GM23338 (cell line): ENCODE results near the gene OBSL1. TPM values are rescaled to one million over a fixed set of nuclear protein-coding genes. Genes with fewer than 3 reads are reported as not detected.

Experiments
- ATAC-seq: fragments of 200-7000 bp; cut with Tn5 transposase; 3 replicates; pipeline ENCODE4 v1.9.1; 2020
- DNase-seq: peaks from one replicate; pipeline ENCODE4 v3.0.0-alpha.2; 2015; ENCODE audit warnings: low spot score
- H2AFZ ChIP-seq: fragments of 200-600 bp; sonication (generic); 2 replicates; pipeline ENCODE4 v1.8.0; 2016; ENCODE audit warnings: antibody characterized with exemption, mild to moderate bottlenecking, moderate library complexity
- H3F3A ChIP-seq: fragments of 200-600 bp; sonication (generic); replicated peaks from 2 replicates; pipeline ENCODE4 v1.8.0; 2017; ENCODE audit warnings: antibody characterized with exemption, mixed run types, low read depth
- H3K27ac ChIP-seq: fragments of 200-600 bp; sonication (generic); 2 replicates; pipeline ENCODE4 v1.6.1; 2016; ENCODE audit warnings: low read depth
- H3K27me3 ChIP-seq: fragments of 200-600 bp; sonication (generic); 2 replicates; pipeline ENCODE4 v1.8.0; 2016; ENCODE audit warnings: mild to moderate bottlenecking, mixed run types, moderate library complexity; ENCODE audit not compliant: insufficient read depth
- H3K36me3 ChIP-seq: fragments of 200-600 bp; sonication (generic); 2 replicates; pipeline ENCODE4 v1.8.0; 2016; ENCODE audit warnings: mild to moderate bottlenecking; ENCODE audit not compliant: insufficient read depth
- H3K4me1 ChIP-seq: fragments of 200-600 bp; sonication (generic); 2 replicates; pipeline ENCODE4 v1.8.0; 2016; ENCODE audit warnings: mild to moderate bottlenecking, moderate library complexity; ENCODE audit not compliant: insufficient read depth
- H3K4me2 ChIP-seq: fragments of 200-600 bp; sonication (generic); 2 replicates; pipeline ENCODE4 v1.7.1; 2017; ENCODE audit warnings: mixed run types
- H3K4me3 ChIP-seq: fragments of 200-600 bp; sonication (generic); 2 replicates; pipeline ENCODE4 v1.6.1; 2016; ENCODE audit warnings: mixed run types
- H3K79me2 ChIP-seq: fragments of 200-600 bp; sonication (generic); replicated peaks from 2 replicates; pipeline ENCODE4 v1.8.0; 2017; ENCODE audit warnings: mild to moderate bottlenecking; ENCODE audit not compliant: insufficient read depth
- H3K9me2 ChIP-seq: fragments of 200-600 bp; sonication (generic); 2 replicates; pipeline ENCODE4 v1.8.0; 2017; ENCODE audit not compliant: insufficient read depth
- H4K20me1 ChIP-seq: fragments of 200-600 bp; sonication (generic); replicated peaks from 2 replicates; pipeline ENCODE4 v1.8.0; 2017; ENCODE audit warnings: mild to moderate bottlenecking; ENCODE audit not compliant: insufficient read depth
- H3K27ac Mint-ChIP-seq: 2 replicates; pipeline ENCODE4 v1.8.0; 2020; ENCODE audit warnings: inconsistent platforms, mild to moderate bottlenecking, moderate library complexity, mixed read lengths
- H3K27me3 Mint-ChIP-seq: 3 replicates; pipeline ENCODE4 v1.8.0; 2022; ENCODE audit warnings: low read depth, mild to moderate bottlenecking, moderate library complexity, mixed read lengths, inconsistent platforms; ENCODE audit not compliant: insufficient read depth, poor library complexity
- H3K36me3 Mint-ChIP-seq: 3 replicates; pipeline ENCODE4 v1.8.0; 2021; ENCODE audit warnings: low read depth, mild to moderate bottlenecking, inconsistent platforms, moderate library complexity, mixed read lengths
- H3K4me1 Mint-ChIP-seq: 3 replicates; pipeline ENCODE4 v1.8.0; 2020; ENCODE audit warnings: mild to moderate bottlenecking, inconsistent platforms, mixed read lengths
- H3K4me3 Mint-ChIP-seq: 3 replicates; pipeline ENCODE4 v1.8.0; 2021; ENCODE audit warnings: moderate library complexity, mild to moderate bottlenecking, inconsistent platforms, mixed read lengths
- H3K9me3 Mint-ChIP-seq: 3 replicates; pipeline ENCODE4 v1.8.0; 2020; ENCODE audit warnings: moderate library complexity, mild to moderate bottlenecking, inconsistent platforms, mixed read lengths
- CREB1 ChIP-seq: fragments of 250-450 bp; sonication (Bioruptor Pico); IDR thresholded peaks from 2 replicates; pipeline ENCODE4 v1.5.0; 2020; ENCODE audit warnings: low read depth, mild to moderate bottlenecking, moderate library complexity
- CTCF ChIP-seq, 2 experiments: fragments of 200-600 bp in 1 of 2; sonication (generic) in 1 of 2; conservative IDR thresholded peaks; 2 replicates each; pipeline versions ENCODE4 v1.5.1 to v1.6.1; 2016 to 2017; ENCODE audit warnings: antibody characterized with exemption in 2 of 2, low read depth in 2 of 2, mild to moderate bottlenecking in 2 of 2, moderate library complexity in 1 of 2
- EZH2 ChIP-seq: fragments of 200-600 bp; sonication (generic); IDR thresholded peaks from one replicate; pipeline ENCODE4 v1.8.0; 2017; ENCODE audit warnings: antibody characterized with exemption, mild to moderate bottlenecking, low read depth; ENCODE audit not compliant: unreplicated experiment
- JUNB ChIP-seq: IDR thresholded peaks from one replicate; pipeline ENCODE4 v1.6.1; 2016; ENCODE audit warnings: antibody characterized with exemption; ENCODE audit not compliant: unreplicated experiment
- REST ChIP-seq: IDR thresholded peaks from one replicate; pipeline ENCODE4 v1.6.1; 2018; ENCODE audit warnings: antibody characterized with exemption; ENCODE audit not compliant: unreplicated experiment
- STAT1 ChIP-seq: IDR thresholded peaks from one replicate; pipeline ENCODE4 v1.6.1; 2016; ENCODE audit warnings: antibody characterized with exemption; ENCODE audit not compliant: unreplicated experiment
- ZNF114 ChIP-seq: fragments of 250-450 bp; sonication (Bioruptor Pico); IDR thresholded peaks from 2 replicates; pipeline ENCODE4 v1.5.0; 2020; ENCODE audit warnings: mild to moderate bottlenecking, moderate library complexity
- ZNF331 ChIP-seq: fragments of 250-450 bp; sonication (Bioruptor Pico); IDR thresholded peaks from 2 replicates; pipeline ENCODE4 v1.5.0; 2020; ENCODE audit warnings: low read depth, mild to moderate bottlenecking, moderate library complexity
- polyA plus RNA-seq: library from polyadenylated mRNA; unstranded; fragments of >200 nt; fragmentation: Nextera tagmentation; extraction: Ambion mirVana; gene quantifications from 2 replicates; pipeline ENCODE4 v1.2.1, GENCODE V29; 2016
- total RNA-seq: library from RNA; depleted of rRNA; stranded (reverse); fragments of >200 nt; shearing (Covaris generic); gene quantifications from 2 replicates; pipeline ENCODE4 v1.2.3, GENCODE V29; 2014
- TF ChIP-seq, protein P1 (sequence below): IDR thresholded peaks from 2 replicates; pipeline ENCODE4 v1.6.1; 2016; ENCODE audit warnings: antibody characterized with exemption

Gene OBSL1
- total and polyA plus RNA-seq, 2 experiments from 2014 or later: 94.9 to 207 TPM

- H3K27me3 ChIP-seq: peaks cover 7% of the 10 kb centered on the region
- no peak overlapping the region for H3K27ac ChIP-seq
- H4K20me1 ChIP-seq: no peaks in the 10 kb centered on the region
- DNase-seq (no peak), ATAC-seq (no peak)
- peaks cover 50% of the 10 kb centered on the region for H3K4me1 Mint-ChIP-seq
- H3F3A ChIP-seq: peaks cover 7% of the 10 kb centered on the region; the same call in 1 of the 2 replicates
- H3K27ac Mint-ChIP-seq: no peak overlapping the region
- H3K4me2 ChIP-seq: no peak overlapping the region
- no peak overlapping the region for H3K4me3 Mint-ChIP-seq
- H3K9me3 Mint-ChIP-seq: no peaks in the 10 kb centered on the region
- H3K4me1 ChIP-seq: peaks cover 43% of the 10 kb centered on the region
- H3K27me3 Mint-ChIP-seq: peaks cover 22% of the 10 kb centered on the region
- H3K9me2 ChIP-seq: 0 out of 2 replicates have a peak, but pooled peaks cover 4% of the 10 kb centered on the region
- TF ChIP-seq CTCF (conservative IDR thresholded peaks at IDR 0.05; ENCODE audit: low read depth in 2 of 2) (no peak), JUNB (no peak), ZNF114 (CRISPR knock-in tag) (no peak), EZH2 (no peak), CREB1 (CRISPR knock-in tag) (no peak), ZNF331 (CRISPR knock-in tag) (no peak), REST (no peak), STAT1 (no peak)
- TF ChIP-seq, protein P1, sequence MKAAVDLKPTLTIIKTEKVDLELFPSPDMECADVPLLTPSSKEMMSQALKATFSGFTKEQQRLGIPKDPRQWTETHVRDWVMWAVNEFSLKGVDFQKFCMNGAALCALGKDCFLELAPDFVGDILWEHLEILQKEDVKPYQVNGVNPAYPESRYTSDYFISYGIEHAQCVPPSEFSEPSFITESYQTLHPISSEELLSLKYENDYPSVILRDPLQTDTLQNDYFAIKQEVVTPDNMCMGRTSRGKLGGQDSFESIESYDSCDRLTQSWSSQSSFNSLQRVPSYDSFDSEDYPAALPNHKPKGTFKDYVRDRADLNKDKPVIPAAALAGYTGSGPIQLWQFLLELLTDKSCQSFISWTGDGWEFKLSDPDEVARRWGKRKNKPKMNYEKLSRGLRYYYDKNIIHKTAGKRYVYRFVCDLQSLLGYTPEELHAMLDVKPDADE: no peak
- H2AFZ ChIP-seq: no peak overlapping the region
- H3K36me3 Mint-ChIP-seq: peaks cover 6% of the 10 kb centered on the region
- H3K79me2 ChIP-seq: 0 out of 2 replicates have a peak, but pooled peaks cover 3% of the 10 kb centered on the region
- no peaks in the 10 kb centered on the region for H3K36me3 ChIP-seq
- H3K4me3 ChIP-seq: no peak overlapping the region
Observed at GRCh38 chr2:219574484-219575311, 3.4 kb upstream of the OBSL1 start.
